Prostate gland (tissue), 2 donors: ENCODE measurements around the gene USP34. TPM values are rescaled to one million over a fixed set of nuclear protein-coding genes. Genes with fewer than 3 reads are reported as not detected.

Experiments used
- DNase-seq: peaks from one replicate; pipeline ENCODE4 v3.0.0-alpha.2; 2019; ENCODE audit warnings: low spot score
- H3K27ac ChIP-seq, 2 donors: fragments of 200-600 bp; sonication (generic); 2 replicates each; pipeline ENCODE4 v1.5.1; 2017 to 2019
- H3K27me3 ChIP-seq: fragments of 200-600 bp; sonication (generic); replicated peaks from 2 replicates; pipeline ENCODE4 v1.5.1; 2019; ENCODE audit not compliant: insufficient read depth
- H3K36me3 ChIP-seq, 2 donors: fragments of 200-600 bp; sonication (generic); 1 replicate in 1 of 2; 2 replicates in 1 of 2; pipeline versions ENCODE4 v1.5.1 to v1.8.1; 2017 to 2019
- H3K4me1 ChIP-seq: fragments of 200-600 bp; sonication (generic); replicated peaks from 2 replicates; pipeline ENCODE4 v1.5.1; 2019
- H3K4me3 ChIP-seq, 2 donors: fragments of 200-600 bp; sonication (generic); 2 replicates each; pipeline ENCODE4 v1.5.1; 2017 to 2019
- H3K9me3 ChIP-seq: fragments of 200-600 bp; sonication (generic); 2 replicates; pipeline ENCODE4 v1.5.1; 2017
- POLR2A ChIP-seq: fragments of 450-650 bp; IDR thresholded peaks from one replicate; pipeline ENCODE4 v1.6.1; 2016; ENCODE audit warnings: antibody characterized with exemption, mild to moderate bottlenecking
- POLR2AphosphoS5 ChIP-seq: sonication (generic); formaldehyde crosslinking; IDR thresholded peaks from one replicate; pipeline ENCODE4 v1.6.1; 2017; ENCODE audit warnings: antibody characterized with exemption
- WGBS: methylation state at CpG from one replicate; pipeline ENCODE4 v1.1.5; 2018; 5-methylcytosine and 5-hydroxymethylcytosine counted together
- intact Hi-C: fragments of 100-400 bp; cut with DNase I; formaldehyde crosslinking; loops from one replicate; pipeline ENCODE4 v1.14.2; 2022
- total RNA-seq, 2 donors: library from RNA; depleted of rRNA; stranded (reverse); fragments of >200 nt; gene quantifications; one replicate each; pipeline ENCODE4 v1.1.0, GENCODE V29; 2016
- TF ChIP-seq, protein P1 (sequence below), 4 experiments: fragments of 200-600 bp in 2 of 4; fragments of 450-650 bp in 2 of 4; sonication (generic) in 2 of 4; IDR thresholded peaks; 1 replicate in 3 of 4; 2 replicates in 1 of 4; pipeline ENCODE4 v1.5.1; 2016 to 2019; ENCODE audit warnings: antibody characterized with exemption in 4 of 4, mild to moderate bottlenecking in 2 of 4, moderate library complexity in 2 of 4

The USP34 gene
- total RNA-seq, 2 donors from 2014 or later = 94.1 to 206 TPM

- TF ChIP-seq POLR2A (no peak), POLR2AphosphoS5 (no peak)
- TF ChIP-seq, protein P1, sequence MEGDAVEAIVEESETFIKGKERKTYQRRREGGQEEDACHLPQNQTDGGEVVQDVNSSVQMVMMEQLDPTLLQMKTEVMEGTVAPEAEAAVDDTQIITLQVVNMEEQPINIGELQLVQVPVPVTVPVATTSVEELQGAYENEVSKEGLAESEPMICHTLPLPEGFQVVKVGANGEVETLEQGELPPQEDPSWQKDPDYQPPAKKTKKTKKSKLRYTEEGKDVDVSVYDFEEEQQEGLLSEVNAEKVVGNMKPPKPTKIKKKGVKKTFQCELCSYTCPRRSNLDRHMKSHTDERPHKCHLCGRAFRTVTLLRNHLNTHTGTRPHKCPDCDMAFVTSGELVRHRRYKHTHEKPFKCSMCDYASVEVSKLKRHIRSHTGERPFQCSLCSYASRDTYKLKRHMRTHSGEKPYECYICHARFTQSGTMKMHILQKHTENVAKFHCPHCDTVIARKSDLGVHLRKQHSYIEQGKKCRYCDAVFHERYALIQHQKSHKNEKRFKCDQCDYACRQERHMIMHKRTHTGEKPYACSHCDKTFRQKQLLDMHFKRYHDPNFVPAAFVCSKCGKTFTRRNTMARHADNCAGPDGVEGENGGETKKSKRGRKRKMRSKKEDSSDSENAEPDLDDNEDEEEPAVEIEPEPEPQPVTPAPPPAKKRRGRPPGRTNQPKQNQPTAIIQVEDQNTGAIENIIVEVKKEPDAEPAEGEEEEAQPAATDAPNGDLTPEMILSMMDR (IDR thresholded peaks at IDR 0.05) = no peak
- no peaks in the 10 kb centered on the region for H3K4me1 ChIP-seq
- H3K27me3 ChIP-seq = no peaks in the 10 kb centered on the region
- 93% methylated on average over 14 of the region's 14 CpGs for WGBS
- intact Hi-C loops = no loop called here
- no peaks in the 10 kb centered on the region for H3K36me3 ChIP-seq
- H3K4me3 ChIP-seq = no peak overlapping the region
- H3K27ac ChIP-seq = no peak overlapping the region
- no peak for DNase-seq
- H3K9me3 ChIP-seq = no peaks in the 10 kb centered on the region
These were observed 101.9 kb downstream of the USP34 start for GRCh38 chr2:61368687-61369665.

DNA sequence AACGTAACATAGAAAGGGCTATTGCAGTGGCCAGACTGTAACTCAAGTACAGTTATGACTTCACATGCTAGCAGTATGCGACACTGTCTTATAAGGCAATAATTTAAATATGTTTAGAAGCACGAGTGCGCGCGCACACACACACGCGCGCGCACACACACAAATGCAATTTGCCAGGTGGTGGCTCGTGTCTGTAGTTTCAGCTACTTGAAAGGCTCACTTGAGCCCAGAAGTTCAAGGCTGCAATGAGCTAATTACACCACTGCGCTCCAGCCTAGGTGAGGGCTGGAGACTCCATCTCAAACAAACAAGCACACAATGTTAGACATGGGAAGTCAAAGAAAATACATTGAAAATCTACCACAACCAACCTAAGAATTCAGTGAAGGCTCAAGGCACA is 103.7 kb downstream of the USP34 start:
- TF ChIP-seq, protein P1 (IDR thresholded peaks at IDR 0.05) = no peak
- TF ChIP-seq POLR2AphosphoS5 (no peak), POLR2A (no peak)
- Histone ChIP-seq H3K27me3 (no peaks in the 10 kb centered on the region), H3K27ac (no peak overlapping the region), H3K9me3 (no peaks in the 10 kb centered on the region), H3K36me3 (no peaks in the 10 kb centered on the region), H3K4me1 (no peaks in the 10 kb centered on the region), H3K4me3 (no peak overlapping the region)
- WGBS = 95% methylated on average over 12 of the region's 12 CpGs
- intact Hi-C loops = no loop called here
- DNase-seq = no peak

DNA sequence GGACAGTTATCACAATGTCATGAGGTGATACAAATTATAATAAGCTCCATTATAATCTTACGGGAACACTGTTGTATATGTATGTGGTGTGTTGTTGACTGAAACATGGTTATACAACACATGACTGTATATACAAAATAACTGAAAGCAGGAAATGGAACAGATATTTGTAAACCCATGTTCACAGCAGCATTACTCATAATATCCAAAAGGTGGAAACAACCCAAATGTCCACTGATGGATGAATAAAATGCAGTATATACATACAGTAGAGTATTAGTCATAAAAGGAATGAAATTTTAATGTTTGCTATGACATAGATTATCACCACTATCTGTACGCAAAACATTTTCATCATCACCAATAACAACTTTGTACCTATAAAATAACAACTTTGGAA is 107.3 kb downstream of the USP34 start:
- H3K9me3 ChIP-seq = no peaks in the 10 kb centered on the region
- H3K36me3 ChIP-seq = no peaks in the 10 kb centered on the region
- H3K27ac ChIP-seq = no peak overlapping the region
- no peaks in the 10 kb centered on the region for H3K27me3 ChIP-seq
- intact Hi-C loops = no loop called here
- no peak overlapping the region for H3K4me3 ChIP-seq
- H3K4me1 ChIP-seq = no peaks in the 10 kb centered on the region
- TF ChIP-seq, protein P1 (IDR thresholded peaks at IDR 0.05) = no peak
- no peak for TF ChIP-seq POLR2AphosphoS5
- TF ChIP-seq POLR2A = no peak
- no peak for DNase-seq
- WGBS = 95% methylated on average over 2 of the region's 2 CpGs

DNA sequence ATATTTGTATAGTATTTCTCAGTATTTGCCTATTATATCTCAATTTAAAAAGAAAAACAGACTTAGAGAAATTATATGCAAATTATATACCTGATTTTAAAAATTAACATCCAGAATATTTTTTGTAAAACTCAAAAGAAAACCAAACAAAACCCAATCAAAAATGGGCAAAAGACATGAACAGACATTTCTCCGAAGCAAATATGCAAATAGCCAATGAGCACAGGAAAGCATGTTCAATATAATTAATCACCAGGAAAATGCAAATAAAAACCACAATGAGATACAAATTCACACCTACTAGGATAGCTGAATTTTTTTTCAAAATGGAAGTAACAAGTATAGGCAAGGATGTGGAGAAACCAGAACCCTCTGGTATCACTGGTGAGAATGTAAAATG is 108.0 kb downstream of the USP34 start:
- Histone ChIP-seq H3K27me3 (no peaks in the 10 kb centered on the region), H3K4me1 (no peaks in the 10 kb centered on the region), H3K4me3 (no peak overlapping the region), H3K9me3 (no peaks in the 10 kb centered on the region), H3K36me3 (no peaks in the 10 kb centered on the region), H3K27ac (no peak overlapping the region)
- TF ChIP-seq, protein P1 (IDR thresholded peaks at IDR 0.05) = no peak
- no peak for TF ChIP-seq POLR2AphosphoS5
- TF ChIP-seq POLR2A = no peak
- intact Hi-C loops = no loop called here
- WGBS = 98% methylated on average over 1 of the region's 1 CpG
- DNase-seq = no peak

DNA sequence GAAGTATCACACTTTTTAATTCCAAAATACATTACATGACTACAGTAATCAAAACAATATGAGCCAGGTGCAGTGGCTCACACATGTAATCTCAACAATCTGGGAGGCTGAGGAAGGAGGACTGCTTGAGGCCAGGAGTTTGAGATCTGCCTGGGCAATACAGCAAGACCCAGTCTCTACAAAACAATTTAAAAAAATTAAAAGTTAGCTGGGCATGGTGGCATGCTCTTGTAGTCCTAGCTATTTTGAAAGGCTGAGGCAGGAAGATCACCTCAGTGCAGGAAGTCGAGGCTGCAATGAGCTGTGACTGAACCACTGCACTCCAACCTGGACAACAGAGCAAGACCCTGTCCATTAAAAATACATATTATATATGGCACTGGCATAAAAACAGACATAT is 109.8 kb downstream of the USP34 start:
- intact Hi-C loops = no loop called here
- no peak overlapping the region for H3K27ac ChIP-seq
- 100% methylated on average over 1 of the region's 1 CpG for WGBS

More for the DNA sequence above, 109.8 kb downstream of the USP34 start:
- Histone ChIP-seq H3K27me3 (no peaks in the 10 kb centered on the region), H3K4me1 (no peaks in the 10 kb centered on the region), H3K36me3 (no peaks in the 10 kb centered on the region), H3K4me3 (no peak overlapping the region), H3K9me3 (no peaks in the 10 kb centered on the region)
- DNase-seq = no peak
- TF ChIP-seq, protein P1 (IDR thresholded peaks at IDR 0.05) = no peak
- TF ChIP-seq POLR2AphosphoS5 = no peak
- TF ChIP-seq POLR2A = no peak
